Esophagus muscularis mucosa (tissue), 4 donors: ENCODE results near the gene SEMA7A. TPM values are rescaled to one million over a fixed set of nuclear protein-coding genes. Genes with fewer than 3 reads are reported as not detected.

Experiments used
- DNase-seq: peaks from one replicate; pipeline ENCODE4 v3.0.0-alpha.2; 2017; ENCODE audit errors: extremely low spot score
- H3K27ac ChIP-seq, 4 donors: fragments of 200-600 bp; sonication (generic); replicated peaks in 1 of 4; 1 replicate in 3 of 4; 2 replicates in 1 of 4; pipeline ENCODE4 v1.5.1; 2016 to 2019; ENCODE audit warnings: mild to moderate bottlenecking in 1 of 4
- H3K27me3 ChIP-seq, 4 donors: fragments of 200-600 bp; sonication (generic); one replicate each; pipeline versions ENCODE4 v1.5.1 to v1.6.0; 2016 to 2019
- H3K36me3 ChIP-seq, 4 donors: fragments of 200-600 bp; sonication (generic); one replicate each; pipeline ENCODE4 v1.5.1; 2016 to 2019
- H3K4me1 ChIP-seq, 4 donors: fragments of 200-600 bp; sonication (generic); one replicate each; pipeline ENCODE4 v1.5.1; 2016 to 2019
- H3K4me3 ChIP-seq, 4 donors: fragments of 200-600 bp; sonication (generic); 1 replicate in 2 of 4; 2 replicates in 2 of 4; pipeline ENCODE4 v1.5.1; 2016 to 2019; ENCODE audit warnings: mild to moderate bottlenecking in 4 of 4, moderate library complexity in 1 of 4
- H3K9me3 ChIP-seq, 4 donors: fragments of 200-600 bp; sonication (generic); 1 replicate in 3 of 4; 2 replicates in 1 of 4; pipeline ENCODE4 v1.5.1; 2016 to 2019
- CTCF ChIP-seq, 3 experiments: fragments of 200-600 bp in 2 of 3; fragments of 450-650 bp in 1 of 3; sonication (generic) in 2 of 3; IDR thresholded peaks; one replicate each; pipeline ENCODE4 v1.5.1; 2017 to 2019; ENCODE audit warnings: antibody characterized with exemption in 3 of 3, mild to moderate bottlenecking in 2 of 3, moderate library complexity in 1 of 3
- EP300 ChIP-seq: sonication (generic); formaldehyde crosslinking; IDR thresholded peaks from one replicate; pipeline ENCODE4 v1.6.1; 2017; ENCODE audit warnings: antibody characterized with exemption
- POLR2A ChIP-seq: fragments of 450-650 bp; IDR thresholded peaks from one replicate; pipeline ENCODE4 v1.6.1; 2017; ENCODE audit warnings: antibody characterized with exemption, moderate library complexity, mild to moderate bottlenecking, low read depth
- POLR2AphosphoS5 ChIP-seq, 2 donors: sonication (generic); formaldehyde crosslinking; IDR thresholded peaks; one replicate each; pipeline ENCODE4 v1.6.1; 2017; ENCODE audit warnings: antibody characterized with exemption in 2 of 2
- WGBS: methylation state at CpG from one replicate; pipeline ENCODE4 v1.1.5; 2018; 5-methylcytosine and 5-hydroxymethylcytosine counted together
- intact Hi-C: fragments of 100-400 bp; cut with DNase I; formaldehyde crosslinking; loops from one replicate; pipeline ENCODE4 v1.15.1; 2023
- total RNA-seq, 4 donors: library from RNA; depleted of rRNA; stranded (reverse); fragments of >200 nt; gene quantifications; one replicate each; pipeline versions ENCODE4 v1.1.0 to v1.2.1, GENCODE V29; 2016

The SEMA7A gene
- total RNA-seq, 4 donors from 2014 or later: 1.2 to 4.1 (median 2.7) TPM

DNA sequence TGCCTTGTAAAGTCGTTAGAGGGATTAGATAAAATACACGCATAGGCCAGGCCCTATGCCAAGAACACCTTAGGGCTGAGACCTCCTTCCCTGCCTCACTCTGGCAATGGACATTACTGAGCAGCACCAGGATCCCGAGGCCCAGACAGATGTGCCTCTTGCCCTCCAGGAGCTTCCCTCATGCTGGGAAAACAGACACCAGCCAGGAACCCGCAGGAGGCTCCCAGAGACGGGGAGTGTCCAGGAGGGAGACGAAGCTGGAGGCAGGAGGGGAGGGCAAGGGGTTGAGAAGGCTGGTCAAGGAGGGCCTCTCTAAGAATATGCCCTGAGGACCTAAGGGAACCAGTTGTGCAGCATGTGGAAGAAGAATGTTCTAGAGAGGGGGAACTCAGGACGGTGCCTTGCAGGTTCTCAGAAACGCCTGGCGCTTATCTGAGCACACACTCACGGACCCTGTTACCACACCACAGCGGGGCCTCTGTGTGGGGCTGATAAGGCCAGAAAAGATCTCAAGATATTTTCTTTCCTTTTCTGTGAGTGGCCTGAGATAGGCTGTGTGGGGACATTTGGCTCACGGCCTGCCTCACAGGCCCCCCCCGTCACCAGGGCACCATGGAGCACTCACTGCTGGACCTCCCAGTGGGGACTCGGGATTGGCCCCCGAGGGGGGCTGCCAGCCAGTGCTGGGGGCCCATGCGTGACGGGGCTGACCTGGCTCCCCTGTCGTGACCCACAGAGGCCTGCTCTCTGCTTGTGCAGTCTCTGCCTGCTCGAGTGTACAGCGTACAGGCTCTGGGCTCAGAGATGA lies 44.3 kb downstream of the SEMA7A start:
- peaks cover 0 to 19% (median 13%) of the 10 kb centered on the region in 4 donors for H3K4me1 ChIP-seq
- no peak overlapping the region for H3K4me3 ChIP-seq
- no peaks in the 10 kb centered on the region for H3K36me3 ChIP-seq
- no peaks in the 10 kb centered on the region for H3K27me3 ChIP-seq
- H3K9me3 ChIP-seq: no peaks in the 10 kb centered on the region
- 73% methylated on average over 15 of the region's 20 CpGs for WGBS
- DNase-seq: no peak
- intact Hi-C loops: no loop called here
- TF ChIP-seq EP300: no peak
- TF ChIP-seq POLR2AphosphoS5 (IDR thresholded peaks at IDR 0.05): no peak
- TF ChIP-seq CTCF (IDR thresholded peaks at IDR 0.05): no peak
- TF ChIP-seq POLR2A: no peak
- no peak overlapping the region for H3K27ac ChIP-seq

DNA sequence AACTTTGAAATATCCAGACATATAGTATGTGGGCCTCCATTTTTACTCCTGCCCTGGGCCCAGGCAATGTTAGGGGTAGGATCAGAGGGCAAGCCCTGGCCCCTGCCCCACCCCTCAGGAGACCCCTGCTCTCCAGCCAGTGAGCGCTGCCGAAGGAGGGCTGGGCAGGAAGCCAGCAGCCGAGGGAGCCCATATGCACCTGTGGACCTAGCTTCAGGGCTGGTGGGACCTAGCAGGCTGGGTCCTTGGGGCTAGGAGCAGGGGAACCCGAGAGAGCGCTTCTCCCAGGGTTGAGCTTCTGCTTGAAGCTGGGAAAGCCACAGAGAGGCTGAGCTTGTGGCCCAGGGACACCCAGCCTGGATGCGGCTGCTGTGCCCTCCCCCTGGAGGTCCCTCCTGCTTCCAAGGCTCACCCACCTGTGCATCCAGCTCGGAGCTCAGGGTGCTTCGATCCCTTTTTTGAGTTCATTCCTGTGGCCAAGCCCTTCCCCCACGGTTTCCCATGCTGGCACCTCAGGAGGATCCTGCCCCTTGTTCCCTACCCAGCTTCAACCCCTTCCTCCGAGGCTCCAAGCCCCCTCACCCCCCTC lies 45.3 kb downstream of the SEMA7A start:
- no peaks in the 10 kb centered on the region for H3K9me3 ChIP-seq
- H3K36me3 ChIP-seq: no peaks in the 10 kb centered on the region
- WGBS: 84% methylated on average over 4 of the region's 10 CpGs
- peaks cover 0 to 19% (median 13%) of the 10 kb centered on the region in 4 donors for H3K4me1 ChIP-seq
- H3K27me3 ChIP-seq: no peaks in the 10 kb centered on the region
- TF ChIP-seq CTCF (IDR thresholded peaks at IDR 0.05) (no peak), POLR2A (no peak), POLR2AphosphoS5 (IDR thresholded peaks at IDR 0.05) (no peak), EP300 (no peak)
- H3K4me3 ChIP-seq: no peak overlapping the region
- intact Hi-C loops: no loop called here
- no peak for DNase-seq
- no peak overlapping the region for H3K27ac ChIP-seq

DNA sequence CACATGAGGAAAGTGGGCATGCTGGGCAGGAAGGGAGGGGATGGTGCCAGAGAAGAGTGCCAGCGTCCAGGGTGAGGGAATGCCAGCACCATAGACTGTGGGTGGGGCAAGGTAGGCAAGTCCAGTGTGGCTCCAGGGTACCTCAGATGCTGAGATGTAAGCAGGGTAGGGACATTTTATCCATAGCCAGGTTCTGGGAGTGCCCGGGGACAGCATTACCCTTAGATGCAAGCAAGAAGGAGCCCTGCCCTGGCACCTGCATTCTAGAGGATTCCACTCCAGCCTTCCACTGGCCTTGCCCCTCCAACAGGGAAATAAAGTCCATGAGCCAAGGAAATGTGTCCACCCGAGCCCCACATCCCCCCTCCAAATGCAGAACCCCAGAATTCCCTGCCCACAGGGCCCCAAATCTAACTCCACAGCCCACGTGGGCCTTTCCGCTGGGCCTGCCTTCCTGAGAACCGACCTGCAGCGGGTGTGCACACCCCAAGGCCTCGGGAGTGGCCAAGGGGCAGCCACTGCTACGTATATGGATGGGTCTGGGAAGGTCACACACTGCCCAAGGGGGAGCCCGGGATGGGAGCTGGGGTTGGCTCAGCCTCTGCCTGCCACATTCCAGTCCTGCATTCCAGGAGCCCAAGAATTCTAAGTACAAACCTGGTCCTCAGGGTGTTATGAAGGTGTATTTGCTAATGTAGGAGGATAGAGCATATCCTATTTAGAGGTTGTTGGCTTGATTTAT lies 46.0 kb downstream of the SEMA7A start:
- 88% methylated on average over 6 of the region's 10 CpGs for WGBS
- Histone ChIP-seq H3K9me3 (no peaks in the 10 kb centered on the region), H3K4me1 (peaks cover 0 to 19% (median 13%) of the 10 kb centered on the region in 4 donors), H3K4me3 (no peak overlapping the region), H3K36me3 (no peaks in the 10 kb centered on the region), H3K27me3 (no peaks in the 10 kb centered on the region), H3K27ac (no peak overlapping the region)
- intact Hi-C loops: no loop called here
- TF ChIP-seq EP300: no peak
- no peak for TF ChIP-seq POLR2AphosphoS5 (IDR thresholded peaks at IDR 0.05)
- TF ChIP-seq POLR2A: no peak
- no peak for TF ChIP-seq CTCF (IDR thresholded peaks at IDR 0.05)
- DNase-seq: no peak

DNA sequence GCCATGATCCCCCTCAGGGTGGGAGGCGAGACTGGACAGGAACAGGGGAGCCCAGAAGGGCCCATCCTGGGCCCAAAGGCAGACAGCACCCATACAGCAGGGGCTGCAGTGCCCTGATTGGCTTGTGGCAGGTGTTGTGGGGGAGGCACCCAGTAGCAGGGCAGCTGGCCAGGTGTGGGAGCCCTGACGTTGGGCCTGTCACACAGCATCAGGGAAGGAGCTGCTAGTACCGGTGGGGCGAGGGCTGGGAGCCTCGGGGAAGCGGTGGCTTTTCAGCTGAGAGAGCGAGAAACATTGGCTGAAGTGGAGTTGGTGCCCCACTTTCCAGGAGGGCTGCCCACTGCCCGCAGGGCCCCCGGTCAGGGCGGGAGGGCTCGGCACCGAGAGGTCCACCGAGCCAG lies 46.6 kb downstream of the SEMA7A start:
- Histone ChIP-seq H3K9me3 (no peaks in the 10 kb centered on the region), H3K27me3 (peaks cover 0 to 2% (median 0%) of the 10 kb centered on the region in 4 donors), H3K27ac (no peak overlapping the region), H3K4me3 (no peak overlapping the region), H3K36me3 (no peaks in the 10 kb centered on the region), H3K4me1 (peaks cover 0 to 19% (median 16%) of the 10 kb centered on the region in 4 donors)
- 96% methylated on average over 13 of the region's 13 CpGs for WGBS
- intact Hi-C loops: no loop called here
- TF ChIP-seq CTCF (IDR thresholded peaks at IDR 0.05) (no peak), POLR2A (no peak), EP300 (no peak), POLR2AphosphoS5 (IDR thresholded peaks at IDR 0.05) (no peak)
- no peak for DNase-seq
